HG03139 (cell line): ENCODE measurements around the gene ZDHHC22.

Experiments
- ATAC-seq: cut with Tn5 transposase; IDR thresholded peaks from one replicate; pipeline ENCODE4 v1.9.1; 2021; ENCODE audit not compliant: unreplicated experiment

ZDHHC22 gene

DNA sequence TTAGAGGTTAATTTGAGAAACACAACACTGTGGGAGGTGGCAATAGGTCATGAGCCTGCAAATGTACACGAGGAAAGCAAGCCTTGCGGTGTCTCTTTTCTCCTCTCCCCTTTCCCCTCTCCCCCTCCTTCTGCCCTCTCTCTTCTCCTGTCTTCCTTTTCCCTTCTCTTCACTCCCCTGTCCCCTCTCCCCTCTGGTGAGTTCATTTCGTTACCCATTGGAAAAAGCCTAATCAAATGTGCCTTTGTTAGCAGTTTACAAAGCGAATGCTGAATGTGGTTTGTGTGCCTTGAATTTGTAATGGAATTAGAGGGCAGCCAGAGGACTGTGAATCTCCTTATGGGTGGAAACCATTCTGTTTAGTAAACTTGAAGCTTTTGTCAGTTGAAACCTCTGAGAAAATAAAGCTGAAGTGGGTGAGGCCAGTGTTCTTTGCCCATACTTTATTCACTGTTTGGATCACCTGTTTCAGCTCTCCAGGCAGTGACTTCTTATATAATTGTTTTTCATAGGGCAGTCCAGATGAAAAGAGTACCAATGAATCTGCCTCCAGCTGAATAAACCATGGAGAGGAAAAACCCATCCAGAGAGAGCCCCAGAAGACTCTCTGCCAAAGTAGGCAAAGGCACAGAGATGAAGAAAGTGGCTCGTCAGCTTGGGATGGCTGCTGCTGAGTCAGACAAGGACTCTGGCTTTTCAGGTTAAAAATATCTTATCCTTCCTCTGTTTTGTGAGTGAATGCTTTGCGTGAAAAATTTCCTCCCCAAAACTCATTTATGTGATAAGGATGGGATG is 36.2 kb downstream of the ZDHHC22 start:
- ATAC-seq: no peak

DNA sequence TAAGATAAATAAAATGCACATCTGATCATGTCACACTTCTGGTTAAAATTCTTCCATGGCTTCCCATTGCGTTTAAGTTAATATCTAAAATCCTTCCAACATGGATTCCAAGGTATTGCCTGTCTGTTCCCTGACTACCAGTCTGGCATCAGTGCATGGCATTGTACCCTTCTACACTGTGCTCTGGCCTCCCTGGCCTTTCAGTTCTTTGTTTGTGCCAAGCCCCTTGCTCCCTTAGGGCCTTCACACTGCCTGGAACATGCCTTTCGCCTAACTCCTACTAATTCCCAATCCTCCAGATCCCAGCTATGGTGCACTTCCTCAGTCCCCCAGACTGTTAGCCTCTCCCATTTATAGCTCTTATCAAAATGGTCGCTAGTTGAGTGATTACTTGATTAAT is 37.2 kb downstream of the ZDHHC22 start:
- ATAC-seq: no peak

DNA sequence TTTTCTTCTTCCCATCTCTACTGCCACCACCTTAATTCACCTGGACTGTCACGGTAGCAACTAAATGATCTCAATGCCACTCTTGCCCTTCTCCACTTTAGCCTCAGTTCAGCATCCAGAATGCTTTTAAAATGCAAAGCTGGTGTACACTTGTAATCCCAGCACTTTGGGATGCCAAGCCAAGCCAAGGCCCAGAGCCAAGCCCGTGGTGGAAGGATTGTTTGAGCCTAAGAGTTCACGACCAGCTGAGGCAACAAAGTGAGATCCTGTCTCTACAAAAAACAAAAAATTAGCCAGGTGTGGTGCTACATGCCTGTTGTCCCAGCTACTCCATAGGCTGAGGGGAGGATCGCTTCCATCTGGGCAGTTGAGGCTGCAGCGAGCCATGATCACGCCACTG is 37.6 kb downstream of the ZDHHC22 start:
- no peak for ATAC-seq

DNA sequence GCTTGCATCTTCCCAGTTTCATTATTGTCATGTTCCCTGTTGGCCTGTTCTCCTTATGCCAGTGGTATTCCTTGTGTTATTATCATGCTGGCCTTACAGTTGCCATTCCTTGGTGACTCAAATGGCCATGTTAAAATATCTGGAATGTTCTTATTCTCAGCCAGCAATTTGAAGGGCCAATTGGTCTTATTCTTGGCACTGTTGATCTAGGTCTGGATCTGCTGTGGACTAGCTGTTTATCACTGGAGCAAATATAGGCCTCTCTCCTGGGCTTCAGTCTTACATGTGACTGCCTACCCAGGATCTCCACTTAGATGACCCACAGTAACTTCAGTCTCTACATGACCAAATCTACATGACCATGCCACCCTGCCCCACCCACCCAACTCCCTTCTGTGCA is 38.1 kb downstream of the ZDHHC22 start:
- ATAC-seq: no peak

DNA sequence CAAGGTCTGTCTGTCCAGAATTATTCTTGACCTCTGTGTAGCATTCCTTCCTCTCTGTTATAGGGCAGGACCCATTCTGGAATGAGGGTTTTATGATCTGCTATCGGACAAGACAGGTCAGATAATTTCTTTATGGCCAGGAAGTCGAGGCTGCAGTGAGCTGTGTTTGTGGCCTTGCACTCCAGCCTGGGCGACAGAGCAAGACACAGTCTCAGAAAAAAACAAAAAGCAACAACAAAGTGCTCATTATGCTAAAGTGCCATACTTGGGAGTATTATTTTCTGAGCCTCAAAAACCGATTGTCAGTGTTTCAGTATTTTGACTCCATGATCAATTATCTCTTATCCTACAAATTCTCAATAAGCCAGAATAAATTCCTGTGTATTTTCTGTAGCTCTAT is 39.4 kb downstream of the ZDHHC22 start:
- ATAC-seq: no peak

DNA sequence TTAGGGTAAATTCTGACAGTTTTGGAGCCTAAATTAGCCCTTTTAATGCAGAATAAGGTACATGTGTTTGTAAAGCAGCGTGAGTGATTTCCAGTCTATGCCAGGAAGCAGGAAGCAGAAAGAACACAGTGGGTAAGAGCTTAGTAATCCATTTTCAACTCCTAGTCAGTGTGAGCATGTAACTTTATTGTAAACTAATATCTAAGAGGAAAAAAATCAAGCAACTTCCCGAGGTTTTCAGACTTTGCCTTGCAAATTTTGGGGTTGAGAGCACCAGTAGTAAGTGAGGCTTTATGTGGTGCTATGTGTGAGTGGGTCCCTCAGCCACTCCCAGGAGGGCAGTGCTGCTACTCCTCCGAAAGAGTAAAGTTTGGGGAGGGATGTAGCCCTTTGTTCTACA is 40.6 kb downstream of the ZDHHC22 start:
- ATAC-seq: no peak

- no peak for ATAC-seq
These were observed 42.0 kb downstream of the ZDHHC22 start for GRCh38 chr14:77099425-77100167.

DNA sequence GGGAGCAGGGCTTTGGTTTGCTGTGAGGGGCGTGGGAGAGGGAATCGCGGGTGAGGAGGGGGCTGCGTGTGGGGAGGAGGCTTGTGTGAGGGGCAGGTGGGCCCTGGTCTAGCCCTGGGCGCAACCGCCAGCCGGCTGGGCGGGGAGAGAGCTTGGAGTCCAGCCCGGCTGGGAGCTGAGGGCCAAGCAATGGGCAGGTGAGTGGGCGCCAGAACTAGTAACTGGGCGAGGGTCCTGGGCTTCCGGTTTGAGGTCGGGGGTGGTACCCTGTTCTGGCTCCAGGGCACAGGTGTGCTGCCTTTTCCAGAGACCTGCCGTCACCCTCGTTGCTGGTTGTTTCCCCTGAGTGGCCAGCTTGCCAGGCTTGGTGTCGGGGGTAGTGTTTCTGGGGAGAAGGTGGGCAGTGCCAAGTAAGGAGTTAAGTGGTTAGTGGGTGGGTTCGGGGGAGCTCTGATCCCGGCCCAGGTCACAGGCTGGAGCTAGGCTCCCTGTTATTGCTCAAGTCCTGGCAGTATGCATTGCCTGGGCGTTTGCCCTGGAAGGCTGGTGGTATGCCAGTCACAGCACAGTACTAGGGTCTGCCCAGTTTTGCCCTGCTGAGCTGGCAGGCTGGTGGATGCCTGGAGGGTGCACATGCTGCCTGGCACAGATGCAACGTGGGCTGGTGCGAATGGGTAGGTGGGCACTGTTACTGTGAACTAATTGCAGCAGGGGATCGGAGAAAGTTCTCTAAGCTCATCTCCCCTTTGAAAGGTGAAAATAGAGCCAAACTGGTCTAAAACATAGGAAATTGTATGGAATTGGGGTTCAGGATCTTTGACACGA is 42.9 kb downstream of the ZDHHC22 start:
- ATAC-seq: no peak

GRCh38 chr14:77097700-77098528 is 43.7 kb downstream of the ZDHHC22 start, which contains the start of gene CIPC:
Gene CIPC (plus strand): TSS chr14:77098258. CDS start chr14:77105709, 7,451 bp downstream.
- peak; percentile 80 for ATAC-seq

DNA sequence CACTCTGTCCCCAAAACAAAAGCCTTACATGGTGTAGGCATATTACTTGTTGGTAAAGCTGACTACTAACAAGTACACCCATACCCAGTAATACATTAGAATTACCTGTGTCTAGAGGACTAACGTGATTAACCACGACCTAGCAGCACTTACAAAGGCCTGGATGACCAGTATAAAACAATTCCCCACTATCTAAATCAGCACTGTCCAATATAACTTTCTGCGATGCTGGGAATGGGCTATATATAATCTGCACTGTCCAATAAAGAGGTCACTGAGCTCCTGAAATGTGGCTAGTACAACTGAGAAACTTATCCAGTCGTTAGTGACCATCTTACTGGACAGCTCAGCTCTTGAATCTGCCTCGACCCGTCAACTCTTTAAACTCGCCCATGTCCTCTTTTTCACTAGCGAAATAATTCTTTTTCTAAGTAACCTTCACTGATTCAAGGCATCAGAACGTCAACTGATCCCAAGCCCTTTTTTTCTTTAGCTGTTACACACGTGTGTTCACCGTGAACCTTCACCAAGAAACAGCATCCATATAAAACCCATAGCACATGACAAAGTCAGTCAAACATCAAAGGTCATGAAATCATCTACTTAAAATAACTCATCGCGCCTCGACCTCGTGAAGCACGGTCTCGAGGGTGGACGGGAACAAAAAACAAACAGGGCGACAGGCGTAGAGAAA is 44.4 kb downstream of the ZDHHC22 start:
- ATAC-seq: no peak

DNA sequence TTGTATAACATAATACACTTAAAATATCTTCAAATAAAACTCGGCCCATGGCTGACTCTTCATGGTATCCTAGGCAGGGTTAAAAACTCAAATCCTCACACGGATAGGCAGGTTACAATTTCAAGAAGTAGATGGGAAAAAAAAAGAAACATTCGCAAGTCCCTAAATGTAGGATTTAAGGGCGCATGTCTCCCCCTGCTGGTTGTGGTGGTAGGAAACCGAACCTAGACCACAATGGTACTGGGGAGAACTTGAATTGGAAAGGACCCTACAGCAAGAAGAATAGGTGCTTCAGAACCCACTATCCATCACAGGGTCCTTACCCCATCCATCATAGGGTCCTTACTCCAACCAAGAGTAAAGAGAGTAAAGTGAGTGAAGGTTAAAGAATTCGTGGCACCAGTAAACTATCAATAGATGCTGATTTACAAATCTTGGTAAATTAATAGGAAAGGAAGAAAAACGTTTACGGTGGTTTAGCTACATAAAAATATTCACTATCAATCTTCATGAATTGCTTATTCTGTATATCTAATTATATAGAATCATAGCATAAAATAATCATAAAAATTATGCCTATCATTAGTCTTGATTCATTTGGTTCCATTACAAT is 46.8 kb downstream of the ZDHHC22 start:
- no peak for ATAC-seq

DNA sequence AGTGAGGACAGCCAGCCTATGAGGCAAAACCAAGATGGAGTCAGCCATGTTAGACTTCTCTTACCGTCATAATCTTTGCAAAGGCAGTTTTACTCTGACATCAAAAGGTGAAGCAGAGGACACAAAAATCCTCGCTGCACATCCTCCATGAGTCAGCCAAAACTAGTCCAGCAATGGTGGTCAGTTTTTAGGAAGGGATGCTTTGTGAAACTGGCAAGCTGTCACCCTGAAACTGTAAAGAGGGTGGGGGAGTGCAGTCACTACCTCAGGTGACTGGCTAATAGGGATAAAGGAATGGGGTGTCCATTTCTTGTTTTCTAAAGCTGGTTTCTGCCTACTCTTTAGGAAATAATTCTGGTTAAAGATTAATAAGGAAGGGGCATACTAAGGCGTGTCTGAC is 48.9 kb downstream of the ZDHHC22 start:
- no peak for ATAC-seq

DNA sequence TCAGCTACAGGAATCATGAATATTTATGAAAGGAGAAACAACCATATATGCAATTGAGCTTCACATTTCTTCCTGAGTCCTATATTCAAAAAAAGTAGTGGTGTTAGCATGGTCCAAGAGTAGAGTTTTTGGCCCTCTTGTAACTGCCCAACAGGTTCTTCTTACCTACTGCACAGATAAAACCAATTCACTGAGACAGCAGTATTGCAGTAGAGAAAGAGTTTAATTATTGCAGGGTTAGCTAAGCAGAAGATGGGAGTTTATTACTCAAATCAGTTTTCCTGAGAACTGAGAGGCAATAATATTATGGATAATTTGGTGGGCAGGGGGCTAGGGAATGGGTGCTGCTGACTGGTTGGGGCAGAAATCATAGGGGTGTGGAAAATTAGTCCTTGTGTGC is 50.1 kb downstream of the ZDHHC22 start:
- no peak for ATAC-seq

- ATAC-seq: no peak
These were observed 52.9 kb downstream of the ZDHHC22 start for GRCh38 chr14:77088645-77089044.

DNA sequence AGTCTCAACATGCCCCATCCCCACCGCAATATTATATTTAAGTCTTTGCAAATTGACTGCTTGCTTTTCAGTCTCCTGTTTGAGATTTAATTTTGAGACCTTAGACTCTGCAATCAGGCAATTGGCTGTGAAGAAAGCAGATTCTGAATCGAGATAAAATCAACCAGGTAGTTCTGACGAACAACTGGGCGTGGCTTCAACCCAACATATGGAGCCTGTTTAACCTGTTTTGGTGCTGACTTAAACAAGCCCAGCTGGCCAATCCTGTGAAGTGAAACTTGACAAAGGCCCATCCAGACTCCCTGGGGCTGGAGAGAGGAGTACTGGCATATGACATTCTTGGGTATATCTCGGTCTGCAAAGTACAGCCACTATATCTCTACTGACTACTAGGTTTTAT is 53.4 kb downstream of the ZDHHC22 start:
- no peak for ATAC-seq

DNA sequence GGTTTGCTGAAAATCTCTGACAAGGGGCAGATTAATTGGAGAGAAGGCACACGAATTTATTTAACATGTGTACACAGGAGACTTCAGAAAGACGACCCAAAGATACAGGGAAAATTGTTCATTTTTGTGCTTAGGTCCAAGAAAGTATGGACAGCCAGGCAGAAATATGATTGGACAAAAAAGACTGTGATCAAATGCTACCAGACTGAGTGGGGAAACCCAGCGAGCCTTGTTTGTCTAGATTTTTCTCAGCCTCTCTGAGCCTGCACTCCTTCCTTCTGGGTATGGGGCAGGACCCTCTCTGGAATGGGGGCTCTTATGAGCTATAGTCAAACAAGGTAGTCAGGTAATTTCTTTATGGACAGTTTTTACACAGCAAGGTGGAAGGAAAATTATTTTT is 54.0 kb downstream of the ZDHHC22 start:
- ATAC-seq: no peak

GRCh38 chr14:77086951-77087350 is 54.6 kb downstream of the ZDHHC22 start:
- ATAC-seq: no peak

- ATAC-seq: no peak
These were observed 55.4 kb downstream of the ZDHHC22 start for GRCh38 chr14:77086017-77086727.

GRCh38 chr14:77085538-77085937 is 56.1 kb downstream of the ZDHHC22 start:
- ATAC-seq: no peak
